A673 (cell line): ENCODE measurements around the gene IL26. TPM values are rescaled to one million over a fixed set of nuclear protein-coding genes. Genes with fewer than 3 reads are reported as not detected.

Source experiments
- total RNA-seq: library from RNA; stranded (reverse); gene quantifications from 2 replicates; pipeline ENCODE4 v1.2.3, GENCODE V29; 2021

IL26 gene
- total RNA-seq, 1 experiment from 2014 or later, result not detected

Other genes starting within 250 kb of the IL26 start
- not detected in 2 replicates for gene IFNG-AS1, start 236.4 kb downstream of the IL26 start, total RNA-seq
- not detected in 2 replicates for gene IFNG, start 66.1 kb downstream of the IL26 start, total RNA-seq
- not detected in 2 replicates for gene IL22, start 27.8 kb upstream of the IL26 start, total RNA-seq
- 16.5 and 18.6 TPM in 2 replicates for gene MDM1, start 106.6 kb upstream of the IL26 start, total RNA-seq